ENCODE results near the gene HCN2.

DNA sequence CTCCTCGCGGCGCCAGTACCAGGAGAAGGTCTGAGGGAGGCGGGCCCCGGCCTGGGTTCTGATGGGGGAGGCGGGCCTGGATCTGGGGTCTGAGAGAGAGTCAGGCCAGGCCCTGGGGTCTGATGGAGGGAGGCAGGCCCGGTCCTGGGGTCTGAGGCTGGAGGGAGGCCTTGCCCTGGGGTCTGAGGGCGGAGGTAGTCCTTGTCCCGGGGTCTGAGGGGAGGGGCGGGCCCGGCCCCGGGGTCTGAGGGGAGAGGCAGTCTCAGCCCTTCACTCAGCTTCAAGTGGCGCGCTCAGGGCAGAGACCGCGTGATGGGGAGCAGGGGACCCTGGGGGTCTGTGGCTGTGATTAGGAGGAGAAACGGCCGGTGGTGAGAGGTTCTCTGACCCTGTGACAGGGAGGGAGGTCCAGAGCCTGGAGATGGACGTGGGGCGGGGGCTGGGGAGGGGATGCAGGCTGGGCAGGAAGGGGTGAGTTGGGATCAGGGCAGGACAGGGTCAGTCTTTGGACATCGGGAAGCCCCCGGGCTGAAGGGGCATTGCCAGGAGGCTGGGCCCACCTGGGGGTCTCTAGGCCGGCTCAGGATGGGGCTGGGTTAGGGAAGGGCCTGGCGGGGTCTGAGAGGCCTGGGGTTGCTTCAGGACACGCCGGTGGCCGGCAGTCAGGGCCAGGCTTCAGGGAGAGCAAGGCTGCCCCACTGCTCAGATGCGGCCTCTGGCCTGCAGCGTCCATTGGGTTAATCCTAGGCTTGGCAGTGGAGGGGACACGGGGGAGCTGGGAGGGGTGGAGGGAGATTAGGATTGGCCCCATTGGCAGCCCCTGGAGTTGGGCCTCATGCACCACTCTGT is 18.7 kb downstream of the HCN2 start:
- TF ChIP-seq EGR1 (IDR thresholded peaks at IDR 0.05; ENCODE audit: borderline replicate concordance, low read depth, low read length) = no peak
- TF ChIP-seq NANOG (IDR thresholded peaks at IDR 0.05; ENCODE audit: insufficient read depth, low read depth, low read length, poor library complexity, severe bottlenecking) = no peak
- TF ChIP-seq, protein P1, sequence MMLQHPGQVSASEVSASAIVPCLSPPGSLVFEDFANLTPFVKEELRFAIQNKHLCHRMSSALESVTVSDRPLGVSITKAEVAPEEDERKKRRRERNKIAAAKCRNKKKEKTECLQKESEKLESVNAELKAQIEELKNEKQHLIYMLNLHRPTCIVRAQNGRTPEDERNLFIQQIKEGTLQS (IDR thresholded peaks at IDR 0.05; ENCODE audit: insufficient read depth, low read depth, low read length) = no peak
- TF ChIP-seq, protein P2, sequence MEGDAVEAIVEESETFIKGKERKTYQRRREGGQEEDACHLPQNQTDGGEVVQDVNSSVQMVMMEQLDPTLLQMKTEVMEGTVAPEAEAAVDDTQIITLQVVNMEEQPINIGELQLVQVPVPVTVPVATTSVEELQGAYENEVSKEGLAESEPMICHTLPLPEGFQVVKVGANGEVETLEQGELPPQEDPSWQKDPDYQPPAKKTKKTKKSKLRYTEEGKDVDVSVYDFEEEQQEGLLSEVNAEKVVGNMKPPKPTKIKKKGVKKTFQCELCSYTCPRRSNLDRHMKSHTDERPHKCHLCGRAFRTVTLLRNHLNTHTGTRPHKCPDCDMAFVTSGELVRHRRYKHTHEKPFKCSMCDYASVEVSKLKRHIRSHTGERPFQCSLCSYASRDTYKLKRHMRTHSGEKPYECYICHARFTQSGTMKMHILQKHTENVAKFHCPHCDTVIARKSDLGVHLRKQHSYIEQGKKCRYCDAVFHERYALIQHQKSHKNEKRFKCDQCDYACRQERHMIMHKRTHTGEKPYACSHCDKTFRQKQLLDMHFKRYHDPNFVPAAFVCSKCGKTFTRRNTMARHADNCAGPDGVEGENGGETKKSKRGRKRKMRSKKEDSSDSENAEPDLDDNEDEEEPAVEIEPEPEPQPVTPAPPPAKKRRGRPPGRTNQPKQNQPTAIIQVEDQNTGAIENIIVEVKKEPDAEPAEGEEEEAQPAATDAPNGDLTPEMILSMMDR (IDR thresholded peaks at IDR 0.05; ENCODE audit: control extremely low read depth in 1 of 3, insufficient read depth in 1 of 3, low read depth in 1 of 3, low read length in 3 of 3) = peak in 1 of 3 experiments; percentile 12; a peak in 1 of 4 replicates
- no peak for TF ChIP-seq CEBPB (IDR thresholded peaks at IDR 0.05; ENCODE audit: low read depth, low read length)
